ENCODE data around the gene IL27RA.
"Not testable (repeated sequence)": the region's sequence is repeated elsewhere in the genome, so short reads cannot be mapped to it uniquely, and the experiment has no call there.

Gene IL27RA

DNA sequence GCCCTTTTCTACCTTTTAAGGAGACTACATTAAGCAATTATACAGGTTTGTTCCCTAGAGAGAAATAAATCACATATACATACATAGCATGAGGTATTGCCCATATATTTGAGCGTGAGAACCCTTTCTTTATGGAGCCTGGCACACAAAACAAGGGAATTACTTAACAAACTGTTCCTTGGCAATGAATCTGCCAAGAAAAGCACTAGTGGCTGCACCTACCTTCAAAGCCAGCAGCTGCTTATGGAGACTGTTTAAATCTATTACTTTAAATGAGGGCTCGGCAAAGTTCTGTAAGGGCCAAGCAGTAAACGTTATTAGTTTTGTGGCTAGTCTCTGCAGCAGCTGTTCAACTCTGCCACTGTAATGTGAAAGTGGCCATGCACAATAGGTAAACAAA lies 32.5 kb upstream of the IL27RA start:
- DNase-seq (ENCODE audit: low read depth), result no peak

DNA sequence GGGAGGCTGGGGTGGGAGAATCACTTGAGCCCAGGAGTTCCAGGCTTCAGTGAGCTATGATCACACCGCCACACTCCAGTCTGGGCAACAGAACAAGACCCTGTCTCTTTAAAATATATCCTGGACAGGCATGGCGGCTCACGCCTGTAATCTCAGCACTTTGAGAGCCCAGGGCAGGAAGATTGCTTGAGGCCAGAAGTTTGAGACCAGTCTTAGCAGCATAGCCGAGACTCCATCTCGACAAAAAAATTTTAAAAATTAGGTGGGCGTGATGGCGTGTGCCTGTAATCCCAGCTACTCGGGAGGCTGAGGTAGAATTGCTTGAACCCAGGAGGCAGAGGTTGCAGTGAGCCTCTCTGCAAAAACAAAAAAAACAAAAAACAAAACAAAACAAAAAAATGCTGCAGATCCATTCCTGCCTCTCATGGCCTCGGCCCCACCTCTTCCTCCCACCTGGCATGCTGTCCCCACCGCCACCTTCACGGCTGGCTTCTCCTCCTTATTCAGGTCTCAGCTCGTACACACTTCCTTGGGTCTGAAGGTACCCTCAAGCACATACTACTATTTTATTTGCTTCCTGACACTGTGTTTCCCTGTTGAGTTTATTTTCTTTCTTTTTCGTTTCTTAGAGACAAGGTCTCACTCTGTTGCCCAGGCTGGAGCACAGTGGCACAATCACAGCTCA lies 30.7 kb upstream of the IL27RA start:
- DNase-seq (ENCODE audit: low read depth), result no peak

DNA sequence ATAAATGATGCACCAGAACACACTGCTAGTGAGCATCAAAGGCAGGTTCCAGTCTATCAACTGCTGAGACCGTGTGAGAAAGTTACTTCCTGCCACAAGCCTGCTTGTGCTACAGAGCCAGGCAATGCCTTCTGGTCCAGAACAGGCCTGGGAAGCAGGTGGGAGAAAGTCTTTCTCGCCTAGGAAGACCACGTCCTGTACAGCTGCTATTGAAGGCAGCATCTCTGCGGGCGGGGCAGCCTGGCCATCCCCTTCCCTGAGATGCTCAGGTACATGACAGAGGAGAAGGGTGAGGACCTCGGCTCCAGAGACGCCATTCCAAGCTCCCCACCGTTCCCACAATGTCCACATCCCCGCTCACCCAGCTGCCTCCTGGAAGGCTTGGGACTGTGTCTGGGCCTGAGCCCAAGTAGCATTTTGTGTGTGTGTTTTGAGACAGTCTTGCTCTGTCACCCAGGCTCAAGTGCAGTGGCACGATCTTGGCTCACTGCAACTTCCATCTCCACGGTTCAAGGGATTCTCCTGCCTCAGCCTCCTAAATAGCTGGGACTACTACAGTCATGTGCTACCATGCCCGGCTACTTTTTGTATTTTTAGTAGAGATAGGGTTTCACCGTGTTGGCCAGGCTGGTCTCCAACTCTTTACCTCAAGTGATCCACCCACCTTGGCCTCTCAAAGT lies 28.9 kb upstream of the IL27RA start:
- no peak for DNase-seq (ENCODE audit: low read depth)

DNA sequence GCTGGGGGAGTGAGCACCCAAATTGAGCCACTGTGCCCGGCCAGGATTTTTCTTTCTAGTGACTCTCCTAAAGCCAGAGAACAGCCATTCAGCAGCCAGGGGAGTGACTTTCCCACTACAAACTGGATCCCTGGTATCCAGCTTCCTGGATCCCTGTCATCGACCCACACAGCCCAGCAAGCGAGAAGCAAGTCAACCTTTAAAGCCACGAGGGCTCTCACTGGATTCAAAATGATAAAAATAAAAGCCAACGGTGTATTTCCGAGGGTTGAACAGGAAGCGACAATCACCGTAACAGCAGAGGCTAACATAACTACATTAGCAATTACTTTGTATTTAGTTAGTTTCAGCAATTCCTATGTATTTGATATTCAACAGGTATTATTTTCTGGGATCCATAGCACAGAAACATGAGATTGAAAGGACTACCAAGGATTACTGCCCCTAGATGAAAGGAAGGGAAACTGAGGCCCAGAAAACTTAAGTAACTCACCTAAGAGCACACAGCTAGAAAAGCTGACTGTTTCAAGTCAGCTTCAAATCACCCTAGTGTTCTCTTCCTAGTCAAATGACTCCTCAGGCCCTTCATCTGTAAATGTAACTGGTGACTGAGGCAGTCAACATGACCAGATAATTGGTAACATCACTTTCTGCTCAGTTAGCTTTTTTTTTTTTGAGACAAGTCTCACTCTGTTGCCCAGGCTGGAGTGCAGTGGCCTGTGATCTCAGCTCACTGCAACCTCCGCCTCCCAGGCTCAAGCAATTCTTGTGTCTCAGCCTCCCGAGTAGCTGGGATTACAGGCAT lies 28.1 kb upstream of the IL27RA start:
- no peak for DNase-seq (ENCODE audit: low read depth)

DNA sequence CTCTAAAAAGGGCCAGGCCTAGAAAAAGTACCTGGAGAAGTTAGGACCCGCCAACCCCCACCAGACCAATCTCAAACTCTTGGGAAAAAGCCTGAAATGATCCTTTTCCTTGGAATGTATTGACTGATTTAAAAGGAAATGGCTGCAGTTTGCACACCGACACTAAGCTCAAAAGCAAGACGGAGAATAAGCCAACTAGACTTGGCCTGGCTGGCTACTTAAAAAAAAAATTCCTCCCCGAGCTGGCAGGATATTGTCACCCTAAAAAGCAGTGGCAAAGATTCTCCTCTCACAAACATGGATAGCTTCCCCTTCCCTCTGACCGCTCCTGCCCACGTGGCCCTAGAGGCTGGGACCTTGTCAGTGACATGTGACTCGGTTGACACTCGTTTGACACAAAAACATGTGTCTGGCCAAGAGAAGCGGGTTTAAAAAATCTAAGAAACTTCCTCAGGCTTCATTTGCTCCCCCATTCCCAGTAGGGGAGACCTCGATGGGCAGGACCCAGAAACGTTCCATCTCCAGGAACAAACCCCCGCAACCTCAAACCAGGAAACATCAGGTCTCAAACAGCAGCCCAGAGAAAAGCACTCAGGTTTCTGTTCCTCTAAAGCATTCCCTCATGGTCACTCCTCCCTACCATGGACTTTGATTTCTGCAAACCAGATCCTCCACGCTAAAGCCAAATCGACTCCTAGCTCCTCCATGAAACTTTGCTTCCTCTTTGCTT lies 26.8 kb upstream of the IL27RA start:
- DNase-seq (ENCODE audit: low read depth), result no peak

DNA sequence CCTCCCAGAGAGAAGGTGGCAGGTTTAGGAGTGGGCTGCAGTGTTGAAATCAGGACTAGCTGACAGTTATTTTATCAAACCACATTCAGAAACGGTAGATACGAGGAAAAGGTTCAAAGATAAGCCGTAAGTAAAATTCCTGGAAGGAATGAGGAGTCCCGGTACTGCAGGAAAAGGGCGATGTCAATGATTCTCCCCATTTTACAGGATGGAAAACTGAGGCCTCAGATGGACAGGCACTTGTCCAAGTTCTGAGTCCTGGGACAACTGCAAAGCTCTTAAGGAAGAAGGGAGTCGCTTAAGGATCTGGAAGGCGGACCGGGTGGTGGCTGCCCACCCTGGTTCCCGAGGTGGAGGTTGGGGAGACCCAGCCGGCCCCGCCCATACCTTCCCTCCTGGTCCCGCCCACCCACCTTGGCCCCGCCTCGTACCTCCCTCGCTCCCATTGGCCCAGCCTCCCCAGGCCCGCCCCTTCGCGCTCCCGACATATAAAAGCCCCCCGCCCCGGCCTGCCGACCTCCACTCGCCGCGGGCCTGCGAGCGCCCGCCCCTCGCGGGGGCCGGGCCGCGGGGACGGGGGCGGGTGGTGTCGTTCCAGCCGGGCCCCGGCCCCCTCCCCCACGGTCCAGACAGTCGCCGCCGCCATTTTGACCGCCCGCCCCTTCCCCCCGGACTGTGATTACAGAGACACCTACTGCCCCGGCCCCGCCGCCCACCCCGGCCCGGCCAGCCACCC lies 26.0 kb upstream of the IL27RA start:
- DNase-seq (ENCODE audit: low read depth), result peak; percentile 82

DNA sequence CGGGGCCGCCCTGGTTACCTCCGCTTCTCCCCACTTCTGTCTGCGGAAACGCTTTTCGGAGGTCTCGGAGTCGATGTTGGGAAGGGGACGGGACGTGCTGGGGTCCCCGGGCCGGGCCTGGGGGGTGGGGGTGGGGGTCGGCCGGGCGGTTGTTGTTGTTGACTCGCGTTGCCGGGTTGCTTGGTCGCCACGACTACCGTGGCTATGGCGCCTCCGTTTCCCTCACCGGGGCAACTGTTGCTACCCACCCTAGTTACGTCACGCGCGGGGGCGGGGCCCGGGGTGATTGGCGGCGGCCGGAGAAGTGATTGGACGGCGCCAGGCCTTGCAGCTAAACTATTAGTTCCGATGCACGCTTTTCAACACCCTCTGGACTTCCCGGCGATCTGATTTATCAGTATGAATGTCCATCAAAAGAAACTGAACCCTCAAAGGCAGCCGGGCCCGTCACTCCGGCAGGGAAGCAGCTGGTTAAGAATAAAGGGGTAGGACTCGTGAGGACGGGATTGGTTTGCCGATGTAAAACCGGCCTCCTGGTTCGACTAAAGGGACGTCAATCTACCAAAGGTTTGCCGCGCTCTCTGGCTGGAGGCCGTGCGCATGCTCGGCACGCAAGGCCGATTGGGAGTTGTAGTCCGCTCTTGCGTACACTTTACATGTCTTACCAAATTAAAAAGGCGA lies 25.3 kb upstream of the IL27RA start, which contains the start of gene RFX1:
TSS of gene RFX1 (minus strand) at position 236 of the 681 bp plus-strand sequence. CDS start 12,477 bp downstream, outside the sequence.
- DNase-seq (ENCODE audit: low read depth), result peak; percentile 100

DNA sequence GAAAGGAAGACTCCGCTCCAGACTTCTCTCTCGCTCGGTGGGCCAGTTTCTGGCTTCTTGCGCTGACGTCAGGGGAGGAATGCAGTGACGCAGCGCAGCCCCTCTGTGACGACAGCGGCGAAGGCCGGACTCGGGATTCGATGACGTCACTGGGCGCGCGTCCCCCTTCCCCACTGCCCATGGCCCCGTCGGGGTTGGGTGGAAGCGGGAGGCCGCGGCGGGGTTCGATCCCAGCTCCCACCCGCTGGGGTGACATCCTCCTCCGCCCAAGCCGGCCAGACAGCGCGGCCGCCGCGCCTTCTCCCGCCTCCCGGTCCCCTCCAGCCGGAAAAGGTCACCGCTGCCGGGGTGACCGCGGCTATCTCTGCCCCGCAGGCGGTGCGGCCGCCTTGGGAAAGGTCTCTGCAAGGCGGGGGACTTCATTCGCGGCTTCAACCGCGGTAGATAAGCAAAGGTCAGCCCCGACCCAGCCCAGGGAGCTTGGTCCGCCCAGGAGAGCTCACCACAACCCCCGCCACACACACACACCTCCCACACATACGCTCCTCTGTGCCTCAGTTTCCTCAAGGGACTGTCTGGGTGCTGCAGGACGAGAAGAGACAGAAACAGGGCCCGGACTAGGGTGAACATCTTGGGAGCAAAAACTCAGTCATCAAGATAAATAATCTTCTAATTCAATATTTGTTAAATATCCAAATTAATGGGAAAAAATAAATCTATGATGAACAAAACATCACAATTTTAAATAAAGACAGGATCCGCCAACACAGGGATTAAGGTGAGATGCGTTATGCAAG lies 24.6 kb upstream of the IL27RA start:
- DNase-seq (ENCODE audit: low read depth), result no peak

DNA sequence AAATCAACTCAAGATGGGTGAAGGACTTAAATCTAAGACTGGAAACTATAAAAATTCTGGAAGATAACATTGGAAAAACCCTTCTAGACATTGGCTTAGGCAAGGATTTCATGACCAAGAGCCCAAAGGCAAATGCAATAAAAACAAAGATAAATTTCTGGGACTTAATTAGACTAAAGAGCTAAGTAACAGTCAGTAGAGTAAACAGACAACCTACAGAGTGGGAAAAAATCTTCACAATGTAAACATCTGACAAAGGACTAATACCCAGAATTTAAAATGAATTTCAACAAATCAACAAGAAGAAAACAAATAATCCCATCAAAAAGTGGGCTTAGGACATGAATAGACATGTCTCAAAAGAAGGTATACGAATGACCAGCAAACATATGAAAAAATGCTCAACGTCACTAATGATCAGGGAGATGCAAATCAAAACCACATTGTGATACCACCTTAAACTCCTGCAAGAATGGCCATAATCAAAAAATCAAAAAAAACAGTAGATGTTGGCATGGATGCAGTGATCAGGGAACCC lies 19.1 kb upstream of the IL27RA start:
- DNase-seq (ENCODE audit: low read depth), result no peak

DNA sequence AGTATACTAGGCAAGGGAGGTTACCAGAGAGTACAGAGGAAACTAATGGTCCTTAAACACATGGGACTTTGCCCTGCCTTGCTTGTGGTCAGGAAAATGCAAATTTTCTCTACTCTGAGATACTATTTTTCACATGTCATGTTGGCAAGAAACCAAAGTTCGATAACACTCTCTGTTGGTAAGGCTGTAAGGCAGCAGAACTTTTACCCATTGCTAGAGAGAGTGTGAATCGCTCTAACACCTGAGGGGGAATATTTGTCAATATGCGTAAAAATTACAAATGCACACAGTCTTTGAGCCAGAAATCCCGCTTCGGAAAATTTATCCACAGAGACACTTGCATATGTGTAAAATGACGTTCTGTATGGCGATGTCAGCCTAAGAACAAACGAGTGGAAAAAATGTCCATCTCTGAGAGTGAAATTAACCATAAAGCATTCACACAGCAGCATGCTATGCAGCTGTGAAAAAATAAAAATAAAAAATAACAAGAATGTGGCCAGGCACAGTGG lies 16.0 kb upstream of the IL27RA start:
- no peak for DNase-seq (ENCODE audit: low read depth)

DNA sequence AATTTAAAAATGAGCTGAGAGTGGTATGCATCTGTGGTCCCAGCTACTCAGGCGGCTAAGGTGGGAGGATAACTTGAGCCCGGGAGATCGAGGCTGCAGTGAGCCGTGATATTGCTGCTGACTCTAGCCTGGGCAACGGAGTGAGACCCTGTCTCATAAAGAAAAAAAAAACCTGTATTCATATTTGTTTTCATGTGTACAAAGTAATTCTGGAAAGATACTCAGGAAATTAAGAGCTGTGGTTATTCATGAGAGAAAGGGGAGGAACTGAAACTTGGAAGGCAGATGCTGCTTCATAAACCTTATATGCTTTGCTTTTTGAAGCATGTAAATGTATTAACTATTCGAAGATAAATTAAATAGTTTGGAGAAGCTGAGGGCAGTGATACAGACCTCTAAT lies 12.5 kb upstream of the IL27RA start:
- DNase-seq (ENCODE audit: low read depth), result no peak

DNA sequence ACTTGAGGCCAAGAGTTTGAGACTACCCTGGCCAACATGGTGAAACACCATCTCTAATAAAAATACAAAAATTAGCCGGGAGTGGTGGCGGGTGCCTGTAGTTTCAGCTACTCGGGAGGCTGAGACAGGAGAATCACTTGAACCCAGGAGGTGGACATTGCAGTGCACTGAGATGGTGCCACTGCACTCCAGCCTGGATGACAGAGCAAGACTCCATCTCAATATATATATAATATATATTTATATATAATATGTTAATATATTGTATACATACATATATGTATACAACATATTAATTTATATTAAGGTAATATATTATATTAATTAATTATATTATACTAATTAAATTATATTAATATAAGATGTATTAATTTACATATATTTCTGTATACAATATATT lies 11.8 kb upstream of the IL27RA start:
- DNase-seq (ENCODE audit: low read depth), result not testable (repeated sequence)

DNA sequence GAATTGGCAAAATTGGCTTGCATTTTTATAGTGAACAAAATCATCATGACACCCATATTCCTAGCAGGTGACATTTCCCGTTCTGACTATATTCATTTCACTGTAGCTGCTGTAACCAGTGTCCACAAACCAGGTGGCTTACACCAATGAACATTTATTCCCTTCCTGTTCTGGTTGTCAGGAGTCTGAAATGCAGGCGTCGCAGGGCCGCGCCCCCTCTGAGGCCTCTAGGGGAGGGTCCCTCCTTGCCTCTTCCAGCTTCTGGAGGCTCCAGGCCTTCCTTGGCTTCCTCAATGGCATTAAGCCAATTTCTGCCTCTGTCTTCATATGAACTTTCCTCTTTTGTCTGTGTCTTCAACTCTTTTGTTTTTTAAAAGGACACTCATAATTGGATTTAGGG lies 10.1 kb upstream of the IL27RA start:
- DNase-seq (ENCODE audit: low read depth), result no peak

DNA sequence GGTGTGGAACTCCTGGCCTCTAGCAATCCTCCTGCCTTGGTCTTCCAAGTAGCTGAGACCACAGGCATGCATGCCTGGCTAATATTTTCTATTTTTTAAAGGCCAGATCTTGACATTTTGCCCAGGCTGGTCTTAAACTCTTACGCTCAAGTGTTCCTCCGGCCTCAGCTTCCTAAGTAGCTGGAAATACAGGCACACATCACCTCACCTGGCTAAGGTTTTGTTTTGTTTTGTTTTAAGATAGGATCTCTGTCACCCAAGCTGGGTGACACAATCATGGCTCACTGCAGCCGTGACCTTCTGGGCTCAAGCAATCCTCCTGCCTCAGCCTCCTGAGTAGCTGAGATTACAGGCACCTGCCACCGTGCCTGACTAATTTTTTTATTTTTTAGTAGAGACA lies 9.1 kb upstream of the IL27RA start:
- no peak for DNase-seq (ENCODE audit: low read depth)

DNA sequence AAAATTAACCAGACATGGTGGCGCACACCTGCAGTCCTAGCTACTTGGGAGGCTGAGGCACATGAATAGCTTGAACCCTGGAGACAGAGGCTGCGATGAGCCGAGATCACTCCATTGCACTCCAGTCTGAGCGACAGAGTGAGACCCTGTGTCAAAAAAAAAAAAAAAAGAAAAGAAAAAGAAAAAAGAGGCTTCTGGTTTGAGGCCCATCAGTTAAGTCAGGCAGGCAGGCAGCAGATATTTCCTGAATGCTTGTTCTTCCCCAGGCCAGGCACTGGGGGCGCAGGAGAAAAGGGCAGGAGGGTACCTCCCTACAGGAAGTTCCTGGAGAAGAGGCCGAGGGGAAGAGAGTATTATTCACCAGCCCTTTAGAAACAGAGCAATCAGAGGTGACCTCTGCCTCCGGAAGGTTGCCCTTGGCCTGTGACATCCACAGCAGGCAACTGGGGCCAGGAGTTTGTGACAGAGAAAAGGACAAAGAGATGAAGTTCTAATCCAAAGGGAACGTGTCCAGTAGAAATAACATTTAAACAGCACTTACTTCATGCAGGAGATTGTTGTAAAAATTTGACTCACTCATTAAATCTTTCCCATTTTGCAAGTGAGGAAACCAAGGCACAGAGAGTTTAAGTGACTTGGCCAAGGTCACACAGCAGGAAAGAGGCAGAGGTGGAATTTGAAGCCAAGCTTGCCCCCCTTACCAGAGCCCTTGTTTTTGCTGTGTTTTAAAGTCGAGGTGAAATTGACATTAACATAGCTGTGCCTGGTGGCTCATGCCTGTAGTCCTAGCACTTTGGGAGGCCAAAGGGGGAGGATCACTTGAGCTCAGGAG lies 7.9 kb upstream of the IL27RA start:
- DNase-seq (ENCODE audit: low read depth), result no peak

DNA sequence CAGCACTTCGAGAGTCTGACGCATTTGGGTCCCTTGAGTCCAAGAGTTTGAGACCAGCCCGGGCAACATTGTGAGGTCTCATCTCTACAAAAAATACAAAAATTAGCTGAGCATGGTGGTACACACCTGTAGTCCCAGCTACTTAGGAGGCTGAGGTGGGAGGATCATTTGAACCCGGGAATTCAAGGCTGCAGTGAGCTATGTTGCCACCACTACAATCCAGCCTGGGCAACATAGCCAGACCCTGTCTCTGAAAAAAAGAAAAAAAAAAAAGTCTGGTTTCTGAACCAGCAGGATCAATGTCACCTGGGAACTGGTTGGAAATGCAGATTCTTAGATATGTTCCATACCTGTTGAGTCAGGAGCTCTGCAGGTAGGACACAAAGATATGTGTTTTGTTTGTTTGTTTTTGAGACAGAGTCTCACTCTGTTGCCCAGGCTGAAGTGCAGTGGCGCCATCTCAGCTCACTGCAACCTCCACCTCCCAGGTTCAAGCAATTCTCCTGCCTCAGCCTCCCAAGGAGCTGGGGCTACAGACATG lies 4.8 kb upstream of the IL27RA start:
- not testable (repeated sequence) for DNase-seq (ENCODE audit: low read depth)

DNA sequence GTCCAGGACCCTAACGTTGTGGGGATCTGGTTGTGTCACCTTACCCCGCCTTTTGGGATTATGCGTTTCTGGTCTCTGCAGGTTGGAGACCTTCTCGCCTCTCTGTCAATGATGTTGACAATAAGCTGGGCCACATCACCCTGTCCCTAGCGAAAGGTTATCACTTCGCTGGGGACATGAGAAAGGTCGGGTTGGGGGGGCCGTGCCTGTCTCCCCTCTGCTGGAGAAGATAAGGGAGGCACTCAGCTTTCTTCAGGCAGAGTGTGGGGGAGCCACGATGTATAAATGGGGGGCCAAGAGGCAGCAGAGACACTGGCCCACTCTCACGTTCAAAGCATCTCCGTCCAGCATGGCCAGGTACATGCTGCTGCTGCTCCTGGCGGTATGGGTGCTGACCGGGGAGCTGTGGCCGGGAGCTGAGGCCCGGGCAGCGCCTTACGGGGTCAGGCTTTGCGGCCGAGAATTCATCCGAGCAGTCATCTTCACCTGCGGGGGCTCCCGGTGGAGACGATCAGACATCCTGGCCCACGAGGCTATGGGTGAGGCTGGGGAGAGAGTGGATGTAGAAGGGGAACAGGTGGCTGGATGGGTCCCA lies 3.6 kb upstream of the IL27RA start, which contains the start of gene RLN3:
TSS of gene RLN3 (plus strand) at position 293 of the 595 bp plus-strand sequence. CDS start at position 350, 57 bp downstream.
- DNase-seq (ENCODE audit: low read depth), result no peak

DNA sequence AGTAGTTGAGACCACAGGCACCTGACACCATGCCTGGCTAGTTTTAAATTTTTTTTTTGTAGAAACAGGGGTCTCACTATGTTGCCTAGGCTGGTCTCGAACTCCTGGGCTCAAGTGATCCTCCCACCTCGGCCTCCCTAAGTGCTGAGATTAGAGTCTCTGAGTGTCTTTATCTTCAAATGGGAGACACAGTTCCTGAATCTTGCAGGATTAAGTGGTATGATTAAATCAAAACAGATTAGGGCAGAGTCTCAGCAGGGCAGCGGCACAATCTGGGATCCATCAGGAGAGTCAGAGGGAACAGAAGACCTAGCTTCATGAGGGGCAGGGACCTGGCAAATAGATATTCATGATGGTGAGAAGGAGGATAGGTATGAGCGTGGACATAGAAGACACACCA lies 2.7 kb upstream of the IL27RA start:
- no peak for DNase-seq (ENCODE audit: low read depth)

Measured in stimulated activated CD8-positive, alpha-beta memory T cell treated with anti-CD3 and anti-CD28 coated beads, Interleukin-4, amount 100 ng/mL, for 24 hours (primary cell).